T-helper 1 cell treated with Interleukin-12 subunit alpha and Interleukin-12 subunit beta and Interleukin-4 antibody, amounts not matched to agents 30 μg/mL and 1 μg/mL, for 36 hours (primary cell): ENCODE data around the gene AGBL4.

Source experiments
- H3K27ac Mint-ChIP-seq: one replicate; pipeline ENCODE4 v1.8.0; 2021; ENCODE audit warnings: mild to moderate bottlenecking, mixed read lengths
- H3K27me3 Mint-ChIP-seq: one replicate; pipeline ENCODE4 v1.8.0; 2021; ENCODE audit warnings: low read depth, mixed read lengths
- H3K36me3 Mint-ChIP-seq: one replicate; pipeline ENCODE4 v1.8.0; 2021; ENCODE audit warnings: low read depth, mixed read lengths
- H3K4me1 Mint-ChIP-seq: one replicate; pipeline ENCODE4 v1.8.0; 2021; ENCODE audit warnings: low read depth, mixed read lengths
- H3K4me3 Mint-ChIP-seq: one replicate; pipeline ENCODE4 v1.8.0; 2021; ENCODE audit warnings: mild to moderate bottlenecking, moderate library complexity, mixed read lengths
- H3K9me3 Mint-ChIP-seq: one replicate; pipeline ENCODE4 v1.8.0; 2021; ENCODE audit warnings: mixed read lengths

Gene AGBL4

DNA sequence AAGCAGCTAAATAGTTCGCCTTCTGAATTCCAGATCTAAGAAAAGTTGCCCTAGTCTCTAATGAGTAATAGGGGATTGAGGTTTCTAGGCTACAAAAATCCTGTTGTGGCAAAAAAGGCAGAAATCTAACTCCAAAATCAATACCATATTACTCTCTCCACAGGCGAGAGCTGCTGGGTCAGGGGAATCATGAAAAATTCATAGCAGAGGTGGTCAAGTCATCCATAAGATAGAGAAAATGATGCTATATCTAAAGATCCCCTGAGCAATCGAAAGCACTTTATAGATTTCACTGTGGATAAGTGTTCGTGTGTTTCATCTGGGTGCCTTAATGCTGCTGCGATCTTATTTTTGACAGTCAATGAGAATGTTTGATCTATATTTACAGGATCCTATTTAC lies 417.7 kb downstream of the AGBL4 start:
- Mint-ChIP-seq H3K4me1 (no peaks in the 10 kb centered on the region), H3K27me3 (no peaks in the 10 kb centered on the region), H3K36me3 (no peaks in the 10 kb centered on the region), H3K9me3 (peaks cover 20% of the 10 kb centered on the region), H3K27ac (no peak overlapping the region), H3K4me3 (no peak overlapping the region)

DNA sequence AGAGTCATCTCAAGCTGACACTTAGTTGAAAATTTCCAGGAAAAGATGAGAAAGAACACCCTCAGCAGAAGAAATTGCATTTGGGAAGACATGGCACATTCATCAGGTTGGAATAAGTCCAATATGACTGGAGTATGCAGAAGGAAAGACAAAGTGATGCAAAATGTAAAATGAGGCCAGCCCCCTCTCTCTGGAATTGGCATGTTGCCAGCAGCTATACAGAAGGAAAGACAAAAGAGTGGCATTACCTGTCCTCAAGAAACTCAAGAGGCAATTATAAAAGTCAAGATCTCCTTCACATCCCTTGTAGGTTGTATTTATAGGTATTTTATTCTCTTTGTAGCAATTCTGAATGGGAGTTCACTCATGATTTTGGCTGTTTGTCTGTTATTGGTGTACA lies 426.3 kb downstream of the AGBL4 start:
- H3K27ac Mint-ChIP-seq, result no peak overlapping the region
- H3K36me3 Mint-ChIP-seq, result no peaks in the 10 kb centered on the region
- H3K27me3 Mint-ChIP-seq, result no peaks in the 10 kb centered on the region
- no peaks in the 10 kb centered on the region for H3K4me1 Mint-ChIP-seq
- no peak overlapping the region for H3K4me3 Mint-ChIP-seq
- peaks cover 30% of the 10 kb centered on the region for H3K9me3 Mint-ChIP-seq

GRCh38 chr1:49576327-49576901 lies 447.3 kb downstream of the AGBL4 start:
- no peaks in the 10 kb centered on the region for H3K27me3 Mint-ChIP-seq
- no peaks in the 10 kb centered on the region for H3K36me3 Mint-ChIP-seq
- H3K4me1 Mint-ChIP-seq, result no peaks in the 10 kb centered on the region
- peaks cover 37% of the 10 kb centered on the region for H3K9me3 Mint-ChIP-seq
- H3K4me3 Mint-ChIP-seq, result no peak overlapping the region
- H3K27ac Mint-ChIP-seq, result no peak overlapping the region

DNA sequence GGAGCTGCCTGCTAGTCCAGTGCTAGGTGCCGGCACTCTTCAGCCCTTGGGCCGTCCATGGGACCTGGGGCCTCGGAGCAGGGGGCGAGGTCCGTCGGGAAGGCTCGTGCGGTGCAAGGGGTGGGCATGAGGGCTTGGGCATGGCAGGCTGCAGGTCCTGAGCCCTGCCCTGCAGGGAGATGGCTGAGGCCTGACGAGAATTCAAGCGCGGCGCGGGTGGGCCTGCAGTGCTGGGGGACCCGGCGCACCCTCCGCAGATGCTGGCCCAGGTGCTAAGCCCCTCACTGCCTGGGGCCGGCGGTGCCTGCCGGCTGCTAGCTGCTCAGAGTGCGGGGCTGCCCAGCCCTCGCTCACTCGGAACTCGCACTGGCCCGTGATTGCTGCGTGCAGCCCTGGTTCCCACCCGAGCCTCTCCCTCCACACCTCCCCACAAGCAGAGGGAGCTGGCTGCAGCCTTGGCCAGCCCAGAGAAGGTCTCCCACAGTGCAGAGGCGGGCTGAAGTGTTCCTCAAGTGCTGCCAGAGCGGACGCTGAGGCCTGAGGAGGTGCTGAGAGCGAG lies 467.0 kb downstream of the AGBL4 start:
- Mint-ChIP-seq H3K36me3 (no peaks in the 10 kb centered on the region), H3K9me3 (peaks cover 30% of the 10 kb centered on the region), H3K4me3 (no peak overlapping the region), H3K27me3 (no peaks in the 10 kb centered on the region), H3K27ac (no peak overlapping the region), H3K4me1 (no peaks in the 10 kb centered on the region)

GRCh38 chr1:49552101-49552500 lies 471.7 kb downstream of the AGBL4 start:
- no peaks in the 10 kb centered on the region for H3K4me1 Mint-ChIP-seq

DNA sequence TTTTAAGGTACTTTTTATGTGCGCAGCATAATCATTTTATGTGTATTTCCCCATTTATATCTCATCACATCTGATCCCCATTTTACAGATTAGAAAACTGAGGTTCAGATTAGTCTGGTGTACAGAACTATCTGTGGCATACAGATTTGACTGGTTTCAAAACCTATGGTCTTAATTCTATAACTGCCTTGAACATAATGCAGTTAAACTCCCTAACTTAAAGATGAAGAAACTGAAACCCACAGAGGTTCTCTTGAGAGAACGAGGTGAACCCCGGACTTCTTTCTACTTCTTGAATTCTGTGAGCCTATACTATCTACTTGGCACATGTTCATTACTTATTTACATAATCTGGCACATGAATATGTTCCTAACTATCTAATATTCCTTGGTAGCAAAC lies 479.1 kb downstream of the AGBL4 start:
- peaks cover 15% of the 10 kb centered on the region for H3K9me3 Mint-ChIP-seq

More at GRCh38 chr1:49552101-49552500, 471.7 kb downstream of the AGBL4 start:
- Mint-ChIP-seq H3K36me3 (no peaks in the 10 kb centered on the region), H3K27me3 (no peaks in the 10 kb centered on the region), H3K27ac (no peak overlapping the region), H3K4me3 (no peak overlapping the region), H3K9me3 (peaks cover 29% of the 10 kb centered on the region)

DNA sequence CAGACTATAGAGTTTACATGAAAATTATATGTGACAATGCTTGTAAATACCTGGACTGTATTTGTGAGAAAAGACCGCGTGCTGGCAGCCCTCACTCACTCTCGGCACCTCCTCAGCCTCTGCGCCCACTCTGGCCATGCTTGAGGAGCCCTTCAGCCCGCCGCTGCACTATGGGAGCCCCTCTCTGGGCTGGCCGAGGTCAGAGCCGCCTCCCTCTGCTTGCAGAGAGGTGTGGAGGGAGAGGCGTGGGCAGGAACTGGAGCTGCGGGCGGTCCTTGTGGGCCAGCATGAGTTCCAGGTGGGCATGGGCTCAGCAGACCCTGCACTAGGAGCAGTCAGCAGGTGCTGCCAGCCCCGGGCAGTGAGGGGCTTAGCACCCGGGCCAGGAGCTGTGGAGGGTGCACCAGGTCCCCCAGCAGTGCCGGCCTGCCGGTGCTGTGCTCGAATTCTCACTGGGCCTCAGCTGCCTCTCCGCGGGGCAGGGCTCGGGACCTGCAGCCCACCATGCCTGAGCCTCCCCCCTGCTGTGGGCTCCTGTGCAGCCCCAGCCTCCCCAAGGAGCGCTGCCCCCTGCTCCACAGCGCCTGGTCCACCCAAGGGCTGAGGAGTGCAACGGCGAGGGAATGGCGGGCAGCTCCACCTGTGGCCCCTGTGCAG lies 482.5 kb downstream of the AGBL4 start:
- Mint-ChIP-seq H3K4me3 (no peak overlapping the region), H3K4me1 (no peaks in the 10 kb centered on the region), H3K27me3 (no peaks in the 10 kb centered on the region), H3K27ac (no peak overlapping the region), H3K9me3 (peaks cover 8% of the 10 kb centered on the region), H3K36me3 (no peaks in the 10 kb centered on the region)

More for the DNA sequence above, 479.1 kb downstream of the AGBL4 start:
- Mint-ChIP-seq H3K27me3 (no peaks in the 10 kb centered on the region), H3K4me3 (no peak overlapping the region), H3K4me1 (no peaks in the 10 kb centered on the region), H3K36me3 (no peaks in the 10 kb centered on the region), H3K27ac (no peak overlapping the region)

DNA sequence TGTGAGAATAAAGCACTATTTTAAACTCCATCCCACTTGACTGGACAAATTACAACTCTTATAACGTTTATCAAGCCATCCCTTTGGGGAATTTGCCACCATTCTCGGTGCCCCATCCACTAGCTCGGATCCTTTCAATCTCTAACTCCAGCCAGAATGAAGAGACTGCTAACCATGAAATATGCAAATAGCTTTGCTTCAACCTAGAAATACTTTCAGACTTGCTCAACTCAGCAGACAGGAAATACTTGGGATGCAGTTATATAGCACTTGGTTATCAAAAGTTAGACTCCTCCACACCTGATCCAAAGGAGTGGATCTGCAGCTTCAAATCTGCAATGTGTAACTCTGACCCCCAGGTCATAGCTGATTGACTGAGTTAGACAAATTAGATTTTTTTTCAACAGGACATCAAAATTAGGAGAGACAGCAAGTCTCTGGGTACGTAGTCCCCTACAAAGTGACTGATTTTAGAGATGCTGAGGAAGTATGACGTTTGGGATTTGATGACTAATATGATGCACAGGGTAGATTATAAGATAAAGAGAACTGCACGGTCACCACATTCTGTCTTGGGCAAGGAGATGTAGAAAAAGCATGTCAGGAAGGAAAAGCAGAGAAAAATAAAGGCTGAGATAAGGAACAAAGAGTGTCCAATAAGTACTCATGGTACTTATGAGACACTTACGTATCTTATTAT lies 496.0 kb downstream of the AGBL4 start:
- no peaks in the 10 kb centered on the region for H3K9me3 Mint-ChIP-seq
- H3K4me3 Mint-ChIP-seq, result no peak overlapping the region
- H3K4me1 Mint-ChIP-seq, result no peaks in the 10 kb centered on the region
- no peaks in the 10 kb centered on the region for H3K36me3 Mint-ChIP-seq
- H3K27me3 Mint-ChIP-seq, result no peaks in the 10 kb centered on the region
- H3K27ac Mint-ChIP-seq, result no peak overlapping the region

DNA sequence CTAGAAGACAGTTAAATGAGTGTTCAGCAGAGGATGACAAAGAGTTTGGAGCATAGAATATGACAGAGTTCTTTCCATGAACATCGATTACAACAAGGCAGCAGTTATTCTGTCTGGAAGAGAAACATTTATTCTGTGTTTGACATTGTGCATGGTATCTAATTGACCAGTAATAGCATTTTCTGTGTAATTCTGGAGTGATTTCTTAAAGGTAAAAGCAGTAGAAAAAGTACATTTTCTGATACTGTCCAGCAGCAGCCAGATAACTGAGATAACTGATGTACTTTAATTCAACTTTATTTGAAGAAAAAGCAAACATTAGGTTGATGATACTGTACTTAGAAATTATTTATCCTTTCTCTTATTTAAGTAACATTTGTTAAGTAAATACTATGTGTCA lies 497.1 kb downstream of the AGBL4 start:
- Mint-ChIP-seq H3K36me3 (no peaks in the 10 kb centered on the region), H3K27ac (no peak overlapping the region), H3K4me1 (no peaks in the 10 kb centered on the region), H3K27me3 (no peaks in the 10 kb centered on the region), H3K9me3 (no peaks in the 10 kb centered on the region), H3K4me3 (no peak overlapping the region)

DNA sequence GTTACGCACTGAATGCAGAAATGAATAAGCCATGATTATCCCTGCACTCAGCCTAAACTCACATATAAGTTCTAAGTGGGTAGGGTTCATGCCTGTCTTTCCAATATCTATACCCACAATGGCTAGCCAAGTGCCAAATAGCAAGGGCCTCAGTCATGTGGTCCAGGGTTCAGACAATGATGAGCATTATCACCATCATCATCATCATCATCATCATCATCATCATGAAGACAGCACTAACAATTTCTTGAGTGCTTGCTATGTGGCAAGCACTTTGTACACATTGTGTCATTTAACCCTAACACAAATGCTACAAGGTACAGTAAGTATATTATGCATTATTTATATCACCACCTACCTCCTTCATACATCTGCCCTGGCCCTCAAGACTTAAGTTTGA lies 500.0 kb downstream of the AGBL4 start:
- Mint-ChIP-seq H3K27me3 (no peaks in the 10 kb centered on the region), H3K9me3 (no peaks in the 10 kb centered on the region), H3K27ac (no peak overlapping the region), H3K36me3 (no peaks in the 10 kb centered on the region), H3K4me1 (no peaks in the 10 kb centered on the region), H3K4me3 (no peak overlapping the region)

GRCh38 chr1:49466961-49467360 lies 556.8 kb downstream of the AGBL4 start:
- Mint-ChIP-seq H3K36me3 (no peaks in the 10 kb centered on the region), H3K27ac (no peak overlapping the region), H3K4me1 (no peaks in the 10 kb centered on the region), H3K4me3 (no peak overlapping the region), H3K27me3 (no peaks in the 10 kb centered on the region), H3K9me3 (no peaks in the 10 kb centered on the region)

DNA sequence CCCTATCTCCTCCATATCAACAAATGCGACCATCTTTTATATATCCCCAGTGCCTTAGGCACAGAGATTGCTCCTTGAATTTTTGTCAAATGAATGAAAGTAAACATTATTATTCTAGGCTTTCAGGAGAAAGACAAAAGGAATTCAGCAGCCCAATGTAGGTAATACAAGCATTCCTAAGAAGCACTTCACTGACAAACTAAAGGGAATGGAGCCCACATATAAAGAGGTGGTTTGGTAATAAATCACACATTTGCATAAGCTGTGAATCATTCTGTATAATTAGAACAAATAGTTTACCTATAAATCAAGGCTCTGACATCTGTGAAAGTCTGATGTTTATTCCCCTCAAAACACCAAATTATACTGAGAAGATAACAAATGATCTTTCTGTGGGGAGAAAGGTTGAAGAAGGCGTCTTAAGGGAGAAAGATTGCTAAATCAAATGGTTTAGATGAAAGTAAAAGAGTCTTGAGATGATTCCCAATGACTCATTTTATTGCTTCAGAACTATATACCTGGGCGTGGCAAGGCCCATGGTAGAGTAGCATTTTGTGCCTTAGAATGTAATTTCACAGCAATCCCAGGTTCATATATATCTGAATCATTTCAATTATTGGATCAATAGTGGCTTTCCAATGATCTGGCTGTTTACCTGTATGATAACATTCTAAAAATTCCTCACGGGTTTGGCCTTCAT lies 558.1 kb downstream of the AGBL4 start:
- H3K36me3 Mint-ChIP-seq, result no peaks in the 10 kb centered on the region
- no peaks in the 10 kb centered on the region for H3K4me1 Mint-ChIP-seq
- H3K27me3 Mint-ChIP-seq, result no peaks in the 10 kb centered on the region
- H3K9me3 Mint-ChIP-seq, result no peaks in the 10 kb centered on the region
- H3K27ac Mint-ChIP-seq, result no peak overlapping the region
- H3K4me3 Mint-ChIP-seq, result no peak overlapping the region

DNA sequence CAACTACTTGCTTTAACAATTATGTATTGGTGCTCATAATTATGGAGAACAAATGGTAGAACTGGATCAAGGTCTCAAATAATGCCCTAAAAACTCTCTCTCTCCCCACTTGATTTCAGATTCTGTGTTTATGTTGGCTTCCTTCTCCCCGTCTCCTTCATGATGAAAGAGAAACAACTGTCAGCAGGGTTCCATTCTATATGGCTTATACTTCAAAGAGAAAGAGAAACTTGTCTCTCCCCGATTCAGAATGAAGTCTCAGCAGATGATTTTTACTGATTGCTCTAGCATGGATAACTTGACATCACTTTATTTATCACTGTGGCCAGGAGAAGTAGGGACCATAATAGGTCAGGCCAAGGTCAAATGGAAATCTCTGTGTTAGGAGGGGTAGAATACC lies 575.6 kb downstream of the AGBL4 start:
- H3K4me1 Mint-ChIP-seq, result no peaks in the 10 kb centered on the region

DNA sequence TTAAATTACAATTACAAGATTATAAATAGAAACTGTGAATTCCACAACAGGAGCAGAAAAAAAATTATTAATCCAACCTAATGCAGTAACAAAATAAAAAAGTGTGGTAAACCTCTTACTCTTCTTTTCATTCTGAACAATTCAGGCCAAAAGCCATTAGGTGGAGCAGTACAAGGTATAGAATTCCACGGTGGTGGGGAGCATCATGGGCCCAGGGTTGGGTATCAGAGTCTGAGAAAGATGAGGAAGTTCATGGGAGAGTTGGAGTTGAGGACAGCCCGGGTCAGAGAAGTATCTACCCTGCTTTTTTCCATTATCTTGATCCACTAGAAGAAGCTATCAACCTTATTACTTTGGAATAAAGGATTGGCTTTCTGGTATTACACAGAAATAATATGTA lies 586.9 kb downstream of the AGBL4 start:
- Mint-ChIP-seq H3K27me3 (no peaks in the 10 kb centered on the region), H3K4me3 (no peak overlapping the region), H3K27ac (no peak overlapping the region), H3K9me3 (peaks cover 19% of the 10 kb centered on the region), H3K36me3 (no peaks in the 10 kb centered on the region), H3K4me1 (no peaks in the 10 kb centered on the region)

More for the DNA sequence above, 575.6 kb downstream of the AGBL4 start:
- H3K36me3 Mint-ChIP-seq, result no peaks in the 10 kb centered on the region
- H3K4me3 Mint-ChIP-seq, result no peak overlapping the region
- H3K9me3 Mint-ChIP-seq, result no peaks in the 10 kb centered on the region
- H3K27me3 Mint-ChIP-seq, result no peaks in the 10 kb centered on the region
- H3K27ac Mint-ChIP-seq, result no peak overlapping the region
